WTC11 (cell line): Measurements from ENCODE around the gene ANKS3. TPM values are rescaled to one million over a fixed set of nuclear protein-coding genes. Genes with fewer than 3 reads are reported as not detected.

Experiments
- ATAC-seq: fragments of 200-7000 bp; cut with Tn5 transposase; 2 replicates; pipeline ENCODE4 v1.10.0; 2021; ENCODE audit warnings: mild to moderate bottlenecking, moderate library complexity
- CTCF ChIA-PET: fragments of 300-600 bp; sonication (Branson Sonifier 250); formaldehyde crosslinking; loops from one replicate; lab custom pipeline; 2021; ENCODE audit warnings: antibody characterized with exemption; lab: Charles Lee
- POLR2A ChIA-PET: fragments of 350-600 bp; sonication (Branson Sonifier 250); formaldehyde crosslinking; loops from one replicate; lab custom pipeline; 2021; ENCODE audit warnings: antibody characterized with exemption; lab: Charles Lee
- DNase-seq: peaks from one replicate; pipeline ENCODE4 v3.0.0; 2021; ENCODE audit warnings: low spot score
- H3K27ac Mint-ChIP-seq: 2 replicates; pipeline ENCODE4 v1.8.0; 2021; ENCODE audit warnings: mixed read lengths
- H3K27me3 Mint-ChIP-seq: 2 replicates; pipeline ENCODE4 v1.8.0; 2021; ENCODE audit warnings: low read depth, mild to moderate bottlenecking, moderate library complexity, mixed read lengths
- H3K36me3 Mint-ChIP-seq: 2 replicates; pipeline ENCODE4 v1.8.0; 2021; ENCODE audit warnings: mixed read lengths
- H3K4me1 Mint-ChIP-seq: 2 replicates; pipeline ENCODE4 v1.8.0; 2022; ENCODE audit warnings: mixed read lengths
- H3K4me3 Mint-ChIP-seq: 2 replicates; pipeline ENCODE4 v1.8.0; 2021; ENCODE audit warnings: mild to moderate bottlenecking, moderate library complexity, mixed read lengths
- H3K9me3 Mint-ChIP-seq: 2 replicates; pipeline ENCODE4 v1.8.0; 2021; ENCODE audit warnings: mixed read lengths
- CREB1 ChIP-seq: sonication (generic); formaldehyde crosslinking; IDR thresholded peaks from 2 replicates; pipeline ENCODE4 v1.8.0; 2023; ENCODE audit warnings: mild to moderate bottlenecking, missing genetic modification reagents
- CREM ChIP-seq: sonication (generic); formaldehyde crosslinking; IDR thresholded peaks from 2 replicates; pipeline ENCODE4 v1.8.1; 2022; ENCODE audit warnings: mild to moderate bottlenecking, missing genetic modification reagents, moderate library complexity
- CTCF ChIP-seq: fragments of 200-600 bp; IDR thresholded peaks from 2 replicates; pipeline ENCODE4 v1.8.0; 2022; ENCODE audit warnings: antibody characterized with exemption
- FOXJ3 ChIP-seq: sonication (generic); formaldehyde crosslinking; IDR thresholded peaks from 2 replicates; pipeline ENCODE4 v1.9.0; 2021; ENCODE audit warnings: missing genetic modification reagents, mild to moderate bottlenecking, borderline replicate concordance
- HMGA2 ChIP-seq: fragments of 250-450 bp; sonication (Bioruptor Pico); IDR thresholded peaks from 2 replicates; pipeline ENCODE4 v1.4.0; 2021; ENCODE audit warnings: mild to moderate bottlenecking, moderate library complexity
- KAT7 ChIP-seq: sonication (generic); formaldehyde crosslinking; IDR thresholded peaks from 2 replicates; pipeline ENCODE4 v1.8.1; 2023; ENCODE audit warnings: missing genetic modification reagents, mild to moderate bottlenecking, borderline replicate concordance
- MYBL2 ChIP-seq: sonication (generic); formaldehyde crosslinking; IDR thresholded peaks from 2 replicates; pipeline ENCODE4 v1.8.1; 2023; ENCODE audit warnings: mild to moderate bottlenecking, moderate library complexity, missing genetic modification reagents
- NFATC4 ChIP-seq: fragments of 250-450 bp; sonication (Bioruptor Pico); IDR thresholded peaks from 2 replicates; pipeline ENCODE4 v1.9.0; 2021; ENCODE audit warnings: mild to moderate bottlenecking
- NR3C1 ChIP-seq: sonication (generic); formaldehyde crosslinking; conservative IDR thresholded peaks from 2 replicates; pipeline ENCODE4 v1.8.1; 2023; ENCODE audit warnings: low read depth, mild to moderate bottlenecking, missing genetic modification reagents
- PREB ChIP-seq: sonication (generic); formaldehyde crosslinking; IDR thresholded peaks from 2 replicates; pipeline ENCODE4 v1.8.1; 2022; ENCODE audit warnings: mild to moderate bottlenecking, missing genetic modification reagents, moderate library complexity, borderline replicate concordance
- SOX15 ChIP-seq: fragments of 250-450 bp; sonication (Bioruptor Pico); IDR thresholded peaks from 2 replicates; pipeline ENCODE4 v1.9.0; 2021; ENCODE audit warnings: mild to moderate bottlenecking
- STAT6 ChIP-seq: sonication (generic); formaldehyde crosslinking; conservative IDR thresholded peaks from 2 replicates; pipeline ENCODE4 v1.8.1; 2023; ENCODE audit warnings: mild to moderate bottlenecking, low read depth, missing genetic modification reagents, moderate library complexity
- ZNF121 ChIP-seq: sonication (generic); formaldehyde crosslinking; IDR thresholded peaks from 2 replicates; pipeline ENCODE4 v1.8.0; 2023; ENCODE audit warnings: missing genetic modification reagents
- ZNF317 ChIP-seq: sonication (generic); formaldehyde crosslinking; IDR thresholded peaks from 2 replicates; pipeline ENCODE4 v1.8.1; 2023; ENCODE audit warnings: low read depth, mild to moderate bottlenecking, moderate library complexity, missing genetic modification reagents, borderline replicate concordance
- ZNF416 ChIP-seq: fragments of 250-450 bp; sonication (Bioruptor Pico); IDR thresholded peaks from 2 replicates; pipeline ENCODE4 v1.9.0; 2021; ENCODE audit warnings: mild to moderate bottlenecking, inconsistent platforms
- ZNF425 ChIP-seq: fragments of 250-450 bp; sonication (Bioruptor Pico); conservative IDR thresholded peaks from 2 replicates; pipeline ENCODE4 v1.9.0; 2021; ENCODE audit warnings: mild to moderate bottlenecking
- total RNA-seq: library from RNA; stranded (reverse); gene quantifications from 3 replicates; pipeline ENCODE4 v1.2.3, GENCODE V29; 2021
- TF ChIP-seq, protein P1 (sequence below): sonication (generic); formaldehyde crosslinking; IDR thresholded peaks from 2 replicates; pipeline ENCODE4 v1.8.0; 2022; ENCODE audit warnings: mild to moderate bottlenecking, missing genetic modification reagents
- TF ChIP-seq, protein P2 (sequence below): sonication (generic); formaldehyde crosslinking; IDR thresholded peaks from 2 replicates; pipeline ENCODE4 v1.8.1; 2023; ENCODE audit warnings: mild to moderate bottlenecking, moderate library complexity, missing genetic modification reagents

ANKS3 gene
- total RNA-seq, 1 experiment from 2014 or later = 35.6 TPM

GRCh38 chr16:4776141-4776705 is 42.2 kb upstream of the ANKS3 start:
- ChIA-PET CTCF (interaction anchor here (0.7 to 1.2 kb wide), 2 partner anchors 11 to 32 kb away, joined by 3 read pairs; partner anchors contain the start of gene SEPTIN12), POLR2A (no interaction called here)
- Mint-ChIP-seq H3K4me3 (no peak overlapping the region), H3K36me3 (no peaks in the 10 kb centered on the region), H3K27ac (no peak overlapping the region), H3K27me3 (no peaks in the 10 kb centered on the region), H3K4me1 (no peaks in the 10 kb centered on the region), H3K9me3 (no peaks in the 10 kb centered on the region)
- DNase-seq (no peak), ATAC-seq (no peak)
- TF ChIP-seq KAT7 (CRISPR knock-in tag) (no peak), NR3C1 (no peak), CREB1 (CRISPR knock-in tag) (no peak), CTCF (no peak), MYBL2 (CRISPR knock-in tag) (no peak), ZNF121 (CRISPR knock-in tag) (no peak), CREM (no peak), PREB (no peak), HMGA2 (no peak), STAT6 (CRISPR knock-in tag) (no peak), ZNF416 (no peak), ZNF317 (no peak), ZNF425 (CRISPR knock-in tag) (no peak), SOX15 (CRISPR knock-in tag) (no peak), FOXJ3 (CRISPR knock-in tag) (no peak), NFATC4 (CRISPR knock-in tag) (no peak)
- TF ChIP-seq, protein P1, sequence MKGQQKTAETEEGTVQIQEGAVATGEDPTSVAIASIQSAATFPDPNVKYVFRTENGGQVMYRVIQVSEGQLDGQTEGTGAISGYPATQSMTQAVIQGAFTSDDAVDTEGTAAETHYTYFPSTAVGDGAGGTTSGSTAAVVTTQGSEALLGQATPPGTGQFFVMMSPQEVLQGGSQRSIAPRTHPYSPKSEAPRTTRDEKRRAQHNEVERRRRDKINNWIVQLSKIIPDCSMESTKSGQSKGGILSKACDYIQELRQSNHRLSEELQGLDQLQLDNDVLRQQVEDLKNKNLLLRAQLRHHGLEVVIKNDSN = no peak
- TF ChIP-seq, protein P2, sequence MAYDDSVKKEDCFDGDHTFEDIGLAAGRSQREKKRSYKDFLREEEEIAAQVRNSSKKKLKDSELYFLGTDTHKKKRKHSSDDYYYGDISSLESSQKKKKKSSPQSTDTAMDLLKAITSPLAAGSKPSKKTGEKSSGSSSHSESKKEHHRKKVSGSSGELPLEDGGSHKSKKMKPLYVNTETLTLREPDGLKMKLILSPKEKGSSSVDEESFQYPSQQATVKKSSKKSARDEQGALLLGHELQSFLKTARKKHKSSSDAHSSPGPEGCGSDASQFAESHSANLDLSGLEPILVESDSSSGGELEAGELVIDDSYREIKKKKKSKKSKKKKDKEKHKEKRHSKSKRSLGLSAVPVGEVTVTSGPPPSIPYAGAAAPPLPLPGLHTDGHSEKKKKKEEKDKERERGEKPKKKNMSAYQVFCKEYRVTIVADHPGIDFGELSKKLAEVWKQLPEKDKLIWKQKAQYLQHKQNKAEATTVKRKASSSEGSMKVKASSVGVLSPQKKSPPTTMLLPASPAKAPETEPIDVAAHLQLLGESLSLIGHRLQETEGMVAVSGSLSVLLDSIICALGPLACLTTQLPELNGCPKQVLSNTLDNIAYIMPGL (CRISPR knock-in tag) = no peak
